ENCODE measurements around the gene DDB1.

DNA sequence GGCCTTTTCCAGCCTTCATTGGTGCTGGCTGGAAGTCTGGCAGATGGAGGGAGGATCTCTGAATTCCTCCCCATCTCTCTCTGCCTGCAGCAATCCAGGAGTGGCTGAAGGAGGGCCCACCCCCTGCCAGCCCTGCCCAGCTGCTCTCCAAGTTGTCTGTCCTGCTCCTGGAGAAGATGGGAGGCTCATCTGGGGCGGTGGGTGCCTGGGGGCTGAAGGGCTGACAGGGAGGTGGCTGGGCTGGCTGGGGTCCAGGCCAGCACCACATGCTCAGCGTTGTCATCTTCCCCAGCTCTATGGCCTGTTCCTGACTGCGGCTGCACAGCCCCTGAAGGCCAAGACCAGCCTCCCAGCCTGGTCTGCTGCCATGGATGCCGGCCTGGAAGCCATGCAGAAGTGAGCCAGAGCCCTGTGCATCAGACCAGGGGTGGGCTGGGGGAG, 12.3 kb upstream of the DDB1 start:
- TF ChIP-seq, protein P1, sequence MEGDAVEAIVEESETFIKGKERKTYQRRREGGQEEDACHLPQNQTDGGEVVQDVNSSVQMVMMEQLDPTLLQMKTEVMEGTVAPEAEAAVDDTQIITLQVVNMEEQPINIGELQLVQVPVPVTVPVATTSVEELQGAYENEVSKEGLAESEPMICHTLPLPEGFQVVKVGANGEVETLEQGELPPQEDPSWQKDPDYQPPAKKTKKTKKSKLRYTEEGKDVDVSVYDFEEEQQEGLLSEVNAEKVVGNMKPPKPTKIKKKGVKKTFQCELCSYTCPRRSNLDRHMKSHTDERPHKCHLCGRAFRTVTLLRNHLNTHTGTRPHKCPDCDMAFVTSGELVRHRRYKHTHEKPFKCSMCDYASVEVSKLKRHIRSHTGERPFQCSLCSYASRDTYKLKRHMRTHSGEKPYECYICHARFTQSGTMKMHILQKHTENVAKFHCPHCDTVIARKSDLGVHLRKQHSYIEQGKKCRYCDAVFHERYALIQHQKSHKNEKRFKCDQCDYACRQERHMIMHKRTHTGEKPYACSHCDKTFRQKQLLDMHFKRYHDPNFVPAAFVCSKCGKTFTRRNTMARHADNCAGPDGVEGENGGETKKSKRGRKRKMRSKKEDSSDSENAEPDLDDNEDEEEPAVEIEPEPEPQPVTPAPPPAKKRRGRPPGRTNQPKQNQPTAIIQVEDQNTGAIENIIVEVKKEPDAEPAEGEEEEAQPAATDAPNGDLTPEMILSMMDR (IDR thresholded peaks at IDR 0.05 in 4 of 5, conservative IDR thresholded peaks at IDR 0.05 in 1 of 5): no peak
- TF ChIP-seq POLR2A (IDR thresholded peaks at IDR 0.05): no peak

Data from gastrocnemius medialis (tissue), 4 donors.